CD14-positive monocyte (primary cell): ENCODE results near the gene TAAR8. TPM values are rescaled to one million over a fixed set of nuclear protein-coding genes. Genes with fewer than 3 reads are reported as not detected.

Source experiments
- DNase-seq, 3 donors: peaks; one replicate each; pipeline ENCODE4 v3.0.0-alpha.2; 2011 to 2022
- H2AFZ ChIP-seq: 2 replicates; pipeline ENCODE4 v1.6.0; 2012; ENCODE audit warnings: mild to moderate bottlenecking, low read depth, low read length, inconsistent platforms; ENCODE audit not compliant: insufficient read depth, poor library complexity, severe bottlenecking
- H3K27ac ChIP-seq, 2 donors: 1 replicate in 1 of 2; 2 replicates in 1 of 2; pipeline ENCODE4 v1.5.1; 2012 to 2013; ENCODE audit warnings: low read length in 2 of 2, control low read depth in 1 of 2, inconsistent platforms in 1 of 2, low read depth in 1 of 2, mild to moderate bottlenecking in 1 of 2
- H3K27me3 ChIP-seq, 2 donors: one replicate each; pipeline versions ENCODE4 v1.6.0 to v1.6.1; 2011 to 2013; ENCODE audit warnings: low read length in 2 of 2; ENCODE audit not compliant: control insufficient read depth in 2 of 2, insufficient read depth in 2 of 2
- H3K36me3 ChIP-seq, 2 donors: replicated peaks in 1 of 2; 1 replicate in 1 of 2; 2 replicates in 1 of 2; pipeline versions ENCODE4 v1.5.1 to v1.6.1; 2012 to 2013; ENCODE audit warnings: low read length in 2 of 2, control low read depth in 1 of 2, inconsistent platforms in 1 of 2, mild to moderate bottlenecking in 1 of 2; ENCODE audit not compliant: insufficient read depth in 2 of 2, control insufficient read depth in 1 of 2
- H3K4me1 ChIP-seq, 2 donors: 1 replicate in 1 of 2; 2 replicates in 1 of 2; pipeline versions ENCODE4 v1.5.1 to v1.6.1; 2012 to 2013; ENCODE audit warnings: low read length in 2 of 2, control low read depth in 1 of 2, inconsistent platforms in 1 of 2, mild to moderate bottlenecking in 1 of 2, moderate library complexity in 1 of 2; ENCODE audit not compliant: insufficient read depth in 2 of 2, control insufficient read depth in 1 of 2
- H3K4me2 ChIP-seq: replicated peaks from 2 replicates; pipeline ENCODE3; 2012; ENCODE audit warnings: low read length, moderate library complexity, mild to moderate bottlenecking; ENCODE audit not compliant: poor library complexity, severe bottlenecking; ENCODE audit errors: extremely low read depth
- H3K4me3 ChIP-seq, 3 experiments: fragments of 200-600 bp in 1 of 3; sonication (generic) in 1 of 3; replicated peaks in 1 of 3; 1 replicate in 2 of 3; 2 replicates in 1 of 3; pipeline ENCODE4 v1.5.1; 2011 to 2013; ENCODE audit warnings: low read length in 3 of 3, mild to moderate bottlenecking in 3 of 3, control low read depth in 2 of 3, low read depth in 2 of 3, inconsistent platforms in 1 of 3, moderate library complexity in 1 of 3
- H3K79me2 ChIP-seq: 2 replicates; pipeline ENCODE4 v1.6.0; 2012; ENCODE audit warnings: mild to moderate bottlenecking, control low read depth, inconsistent platforms, low read length, moderate library complexity; ENCODE audit not compliant: insufficient read depth
- H3K9ac ChIP-seq: 2 replicates; pipeline ENCODE4 v1.6.0; 2017; ENCODE audit warnings: low read length, mild to moderate bottlenecking; ENCODE audit not compliant: insufficient read depth, poor library complexity, severe bottlenecking
- H3K9me3 ChIP-seq, 2 donors: replicated peaks in 1 of 2; 1 replicate in 1 of 2; 2 replicates in 1 of 2; pipeline versions ENCODE4 v1.5.1 to v1.6.1; 2012 to 2013; ENCODE audit warnings: low read length in 2 of 2, control low read depth in 1 of 2; ENCODE audit not compliant: control insufficient read depth in 1 of 2, insufficient read depth in 1 of 2
- H4K20me1 ChIP-seq: 2 replicates; pipeline ENCODE4 v1.6.0; 2012; ENCODE audit warnings: mild to moderate bottlenecking, low read length, control low read depth, moderate library complexity; ENCODE audit not compliant: insufficient read depth
- H3K27ac Mint-ChIP-seq, 7 donors: one replicate each; pipeline ENCODE4 v1.8.0; 2020; ENCODE audit warnings: mild to moderate bottlenecking in 7 of 7, mixed read lengths in 7 of 7, moderate library complexity in 6 of 7, inconsistent platforms in 2 of 7
- H3K27me3 Mint-ChIP-seq, 3 donors: one replicate each; pipeline ENCODE4 v1.8.0; 2021 to 2022; ENCODE audit warnings: low read depth in 3 of 3, mild to moderate bottlenecking in 3 of 3, mixed read lengths in 3 of 3, moderate library complexity in 3 of 3, inconsistent platforms in 1 of 3
- H3K36me3 Mint-ChIP-seq, 2 donors: one replicate each; pipeline ENCODE4 v1.8.0; 2020; ENCODE audit warnings: mixed read lengths in 2 of 2, inconsistent platforms in 1 of 2, mild to moderate bottlenecking in 1 of 2
- H3K4me1 Mint-ChIP-seq: one replicate; pipeline ENCODE4 v1.8.0; 2020; ENCODE audit warnings: mild to moderate bottlenecking, mixed read lengths
- H3K4me3 Mint-ChIP-seq, 2 donors: one replicate each; pipeline ENCODE4 v1.8.0; 2020; ENCODE audit warnings: mild to moderate bottlenecking in 2 of 2, mixed read lengths in 2 of 2, moderate library complexity in 1 of 2
- H3K9me3 Mint-ChIP-seq, 7 donors: one replicate each; pipeline ENCODE4 v1.8.0; 2020 to 2022; ENCODE audit warnings: mixed read lengths in 7 of 7, mild to moderate bottlenecking in 6 of 7, moderate library complexity in 6 of 7, inconsistent platforms in 2 of 7
- WGBS: methylation state at CpG from one replicate; pipeline ENCODE4 v1.1.5; 2013; ENCODE audit warnings: missing lambda C conversion rate; ENCODE audit not compliant: insufficient coverage; 5-methylcytosine and 5-hydroxymethylcytosine counted together
- intact Hi-C, 2 donors: fragments of 100-400 bp; cut with micrococcal nuclease; formaldehyde crosslinking; loops; one replicate each; pipeline versions ENCODE4 v1.15.0 to v1.15.1; 2023
- polyA plus RNA-seq, 3 donors: library from polyadenylated mRNA; depleted of rRNA in 1 of 3; unstranded in 2 of 3; stranded (reverse) in 1 of 3; fragments of 300-500 nt in 2 of 3; fragments of >200 nt in 1 of 3; fragmentation: Illumina TruSeq in 2 of 3; gene quantifications; 1 replicate in 2 of 3; 2 replicates in 1 of 3; pipeline ENCODE4 v1.2.3, GENCODE V29; 2012 to 2021
- TF ChIP-seq, protein P1 (sequence below): fragments of 200-600 bp; IDR thresholded peaks from one replicate; pipeline ENCODE4 v1.8.0; 2022; ENCODE audit warnings: antibody characterized with exemption, mild to moderate bottlenecking

TAAR8 gene
- polyA plus RNA-seq, 3 donors, result not detected

DNA sequence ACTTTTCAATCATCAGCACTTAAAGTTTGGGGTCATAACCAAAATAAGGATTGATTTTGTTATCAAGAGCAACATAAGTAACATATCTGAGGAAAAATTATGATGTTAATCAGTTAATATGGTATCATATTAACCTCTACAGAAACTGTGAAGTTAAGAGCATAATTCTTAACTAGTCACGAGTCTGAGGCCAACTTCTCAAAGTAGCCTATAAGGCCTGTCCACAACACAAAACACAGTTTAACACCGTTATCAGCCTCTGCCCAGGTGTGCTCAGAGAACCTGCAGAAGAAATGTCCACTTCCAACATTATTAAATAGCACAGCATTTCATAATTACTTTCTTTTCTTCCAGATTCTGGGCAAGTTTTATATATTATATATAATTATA, 40.6 kb upstream of the TAAR8 start:
- no peak for DNase-seq
- Mint-ChIP-seq H3K27me3 (peaks cover 0 to 2% (median 0%) of the 10 kb centered on the region in 3 donors), H3K36me3 (peaks cover 18 to 21% of the 10 kb centered on the region in 2 donors), H3K9me3 (no peaks in the 10 kb centered on the region), H3K27ac (peak overlapping the region; percentile 73 to 93 (median 86)), H3K4me3 (peak overlapping the region; percentile 90 to 95), H3K4me1 (peaks cover 53% of the 10 kb centered on the region)
- Histone ChIP-seq H3K27ac (peak overlapping the region in 1 of 2 donors; percentile 85), H4K20me1 (peaks cover 54% of the 10 kb centered on the region), H2AFZ (no peak overlapping the region), H3K9ac (peak overlapping the region; percentile 88), H3K79me2 (peaks cover 62% of the 10 kb centered on the region), H3K27me3 (no peaks in the 10 kb centered on the region), H3K4me1 (peaks cover 33 to 42% of the 10 kb centered on the region in 2 donors), H3K9me3 (no peaks in the 10 kb centered on the region), H3K36me3 (peaks cover 7 to 22% of the 10 kb centered on the region in 2 donors), H3K4me3 (peak overlapping the region; percentile 81 to 92 (median 84)), H3K4me2 (peak overlapping the region; percentile 87)
- no CpG with 5 or more reads among the region's 2 CpGs for WGBS
- TF ChIP-seq, protein P1, sequence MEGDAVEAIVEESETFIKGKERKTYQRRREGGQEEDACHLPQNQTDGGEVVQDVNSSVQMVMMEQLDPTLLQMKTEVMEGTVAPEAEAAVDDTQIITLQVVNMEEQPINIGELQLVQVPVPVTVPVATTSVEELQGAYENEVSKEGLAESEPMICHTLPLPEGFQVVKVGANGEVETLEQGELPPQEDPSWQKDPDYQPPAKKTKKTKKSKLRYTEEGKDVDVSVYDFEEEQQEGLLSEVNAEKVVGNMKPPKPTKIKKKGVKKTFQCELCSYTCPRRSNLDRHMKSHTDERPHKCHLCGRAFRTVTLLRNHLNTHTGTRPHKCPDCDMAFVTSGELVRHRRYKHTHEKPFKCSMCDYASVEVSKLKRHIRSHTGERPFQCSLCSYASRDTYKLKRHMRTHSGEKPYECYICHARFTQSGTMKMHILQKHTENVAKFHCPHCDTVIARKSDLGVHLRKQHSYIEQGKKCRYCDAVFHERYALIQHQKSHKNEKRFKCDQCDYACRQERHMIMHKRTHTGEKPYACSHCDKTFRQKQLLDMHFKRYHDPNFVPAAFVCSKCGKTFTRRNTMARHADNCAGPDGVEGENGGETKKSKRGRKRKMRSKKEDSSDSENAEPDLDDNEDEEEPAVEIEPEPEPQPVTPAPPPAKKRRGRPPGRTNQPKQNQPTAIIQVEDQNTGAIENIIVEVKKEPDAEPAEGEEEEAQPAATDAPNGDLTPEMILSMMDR, result no peak
- intact Hi-C loops, result loop anchor here (5.0 to 10.0 kb wide), 2 partner anchors 153 to 300 kb away; partner anchors contain the start of gene RPS12 (in 1 of the 2)

DNA sequence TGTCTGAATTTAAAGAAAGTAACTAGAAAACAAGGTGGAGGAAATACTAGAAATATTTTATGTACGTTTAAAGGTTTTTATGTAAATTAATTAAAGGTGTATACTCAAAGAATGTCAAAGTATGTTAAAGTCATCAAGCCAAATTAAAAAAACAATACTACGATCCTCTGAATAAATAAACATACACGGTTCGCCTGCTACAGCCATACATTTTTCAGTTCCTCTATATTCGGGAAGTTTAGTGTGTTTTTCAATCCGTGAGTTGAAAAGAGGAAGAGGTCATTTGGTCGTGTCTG, 40.2 kb upstream of the TAAR8 start:
- no peaks in the 10 kb centered on the region for H3K9me3 Mint-ChIP-seq
- H3K79me2 ChIP-seq, result peaks cover 58% of the 10 kb centered on the region
- peak in 1 of 3 donors; percentile 82 for DNase-seq
- H3K27me3 Mint-ChIP-seq, result peaks cover 0 to 2% (median 2%) of the 10 kb centered on the region in 3 donors
- H3K36me3 ChIP-seq, result peaks cover 7 to 19% of the 10 kb centered on the region in 2 donors
- intact Hi-C loops, result loop anchor here (5.0 to 10.0 kb wide), 2 partner anchors 153 to 300 kb away; partner anchors contain the start of gene RPS12 (in 1 of the 2)
- peak overlapping the region; percentile 81 to 92 (median 84) for H3K4me3 ChIP-seq
- H2AFZ ChIP-seq, result peak overlapping the region; percentile 82
- peak overlapping the region; percentile 90 to 95 for H3K4me3 Mint-ChIP-seq
- H4K20me1 ChIP-seq, result peaks cover 49% of the 10 kb centered on the region
- peaks cover 51% of the 10 kb centered on the region for H3K4me1 Mint-ChIP-seq
- H3K9ac ChIP-seq, result peak overlapping the region; percentile 88
- peaks cover 16 to 19% of the 10 kb centered on the region in 2 donors for H3K36me3 Mint-ChIP-seq
- TF ChIP-seq, protein P1, result no peak
- peak overlapping the region; percentile 59 to 93 (median 80) for H3K27ac Mint-ChIP-seq
- H3K27me3 ChIP-seq, result no peaks in the 10 kb centered on the region
- H3K9me3 ChIP-seq, result no peaks in the 10 kb centered on the region
- H3K4me1 ChIP-seq, result peaks cover 33 to 42% of the 10 kb centered on the region in 2 donors
- WGBS, result 0% methylated on average over 2 of the region's 7 CpGs
- peak overlapping the region; percentile 79 to 85 for H3K27ac ChIP-seq
- H3K4me2 ChIP-seq, result peak overlapping the region; percentile 87
